Medulla oblongata (tissue), 1 donor: ENCODE measurements around the gene GLIPR1L2.
A peak's percentile ranks its signal among the peaks of the same experiment; 100 is the strongest.
"Not testable (repeated sequence)": the region's sequence is repeated elsewhere in the genome, so short reads cannot be mapped to it uniquely, and the experiment has no call there.

Experiments
- DNase-seq: peaks from one replicate; pipeline ENCODE4 v3.0.0-alpha.2; 2015; ENCODE audit errors: extremely low spot score

The GLIPR1L2 gene

GRCh38 chr12:75437564-75437963 lies 46.7 kb downstream of the GLIPR1L2 start:
- peak; percentile 31 for DNase-seq

- no peak for DNase-seq
Observed at GRCh38 chr12:75438059-75438754, 47.3 kb downstream of the GLIPR1L2 start.

- no peak for DNase-seq
Observed at GRCh38 chr12:75439048-75439447, 48.2 kb downstream of the GLIPR1L2 start.

- DNase-seq = no peak
Observed at GRCh38 chr12:75439930-75440329, 49.0 kb downstream of the GLIPR1L2 start.

- not testable (repeated sequence) for DNase-seq
Observed at GRCh38 chr12:75441687-75442449, 51.0 kb downstream of the GLIPR1L2 start.

- DNase-seq = not testable (repeated sequence)
Observed at GRCh38 chr12:75442454-75442853, 51.6 kb downstream of the GLIPR1L2 start.

- DNase-seq = no peak
Observed at GRCh38 chr12:75443709-75444108, 52.8 kb downstream of the GLIPR1L2 start.

- DNase-seq = no peak
Observed at GRCh38 chr12:75444429-75445136, 53.7 kb downstream of the GLIPR1L2 start.

- not testable (repeated sequence) for DNase-seq
Observed at GRCh38 chr12:75445137-75445507, 54.2 kb downstream of the GLIPR1L2 start.

GRCh38 chr12:75446857-75447256 lies 56.0 kb downstream of the GLIPR1L2 start:
- no peak for DNase-seq

- DNase-seq = no peak
Observed at GRCh38 chr12:75447691-75448393, 57.0 kb downstream of the GLIPR1L2 start.

- no peak for DNase-seq
Observed at GRCh38 chr12:75452675-75453330, 61.9 kb downstream of the GLIPR1L2 start.

GRCh38 chr12:75455839-75456238 lies 65.0 kb downstream of the GLIPR1L2 start:
- DNase-seq = no peak

- no peak for DNase-seq
Observed at GRCh38 chr12:75457191-75457590, 66.3 kb downstream of the GLIPR1L2 start.

- not testable (repeated sequence) for DNase-seq
Observed at GRCh38 chr12:75457866-75458265, 67.0 kb downstream of the GLIPR1L2 start.

GRCh38 chr12:75459755-75460154 lies 68.9 kb downstream of the GLIPR1L2 start:
- no peak for DNase-seq

GRCh38 chr12:75460204-75460603 lies 69.3 kb downstream of the GLIPR1L2 start:
- no peak for DNase-seq

- peak; percentile 59 for DNase-seq
Observed at GRCh38 chr12:75471902-75472890, 81.3 kb downstream of the GLIPR1L2 start.

GRCh38 chr12:75474116-75474515 lies 83.2 kb downstream of the GLIPR1L2 start:
- DNase-seq = no peak

GRCh38 chr12:75476071-75476470 lies 85.2 kb downstream of the GLIPR1L2 start:
- no peak for DNase-seq
